Measurements from ENCODE around the gene MBD6.
"Not testable (repeated sequence)": the region's sequence is repeated elsewhere in the genome, so short reads cannot be mapped to it uniquely, and the experiment has no call there.

MBD6 gene

GRCh38 chr12:57513677-57514076, 8.9 kb upstream of the MBD6 start:
- not testable (repeated sequence) for DNase-seq (ENCODE audit: extremely low read depth in 1 of 2, low read depth in 1 of 2)

- DNase-seq (ENCODE audit: extremely low read depth in 1 of 2, low read depth in 1 of 2): not testable (repeated sequence)
Measured at GRCh38 chr12:57514246-57514645, 8.4 kb upstream of the MBD6 start.

GRCh38 chr12:57514720-57515407, 7.8 kb upstream of the MBD6 start:
- no peak for DNase-seq (ENCODE audit: extremely low read depth in 1 of 2, low read depth in 1 of 2)

GRCh38 chr12:57515408-57515933, 7.2 kb upstream of the MBD6 start:
- no peak for DNase-seq (ENCODE audit: extremely low read depth in 1 of 2, low read depth in 1 of 2)

GRCh38 chr12:57515934-57516541, 6.6 kb upstream of the MBD6 start:
- no peak for DNase-seq (ENCODE audit: extremely low read depth in 1 of 2, low read depth in 1 of 2)

- DNase-seq (ENCODE audit: extremely low read depth in 1 of 2, low read depth in 1 of 2): no peak
Measured at GRCh38 chr12:57516617-57517153, 5.9 kb upstream of the MBD6 start.

- no peak for DNase-seq (ENCODE audit: extremely low read depth in 1 of 2, low read depth in 1 of 2)
Measured at GRCh38 chr12:57517187-57517586, 5.4 kb upstream of the MBD6 start.

- not testable (repeated sequence) for DNase-seq (ENCODE audit: extremely low read depth in 1 of 2, low read depth in 1 of 2)
Measured at GRCh38 chr12:57517718-57518117, 4.9 kb upstream of the MBD6 start.

- no peak for DNase-seq (ENCODE audit: extremely low read depth in 1 of 2, low read depth in 1 of 2)
Measured at GRCh38 chr12:57518176-57518919, 4.3 kb upstream of the MBD6 start.

- no peak for DNase-seq (ENCODE audit: extremely low read depth in 1 of 2, low read depth in 1 of 2)
Measured at GRCh38 chr12:57518920-57519795, 3.5 kb upstream of the MBD6 start.

GRCh38 chr12:57519796-57520052, 2.9 kb upstream of the MBD6 start:
- DNase-seq (ENCODE audit: extremely low read depth in 1 of 2, low read depth in 1 of 2): no peak

- DNase-seq (ENCODE audit: extremely low read depth in 1 of 2, low read depth in 1 of 2): peak; percentile 99
Measured at GRCh38 chr12:57520053-57520818, 2.4 kb upstream of the MBD6 start, which contains the start of gene DDIT3. Gene DDIT3, minus strand, starts transcription at chr12:57520514. Its CDS starts 3,108 bp downstream, at chr12:57517406.

- DNase-seq (ENCODE audit: extremely low read depth in 1 of 2, low read depth in 1 of 2): no peak
Measured at GRCh38 chr12:57521525-57522010, 1.1 kb upstream of the MBD6 start.

- peak in 1 of 2 donors; percentile 28 for DNase-seq (ENCODE audit: extremely low read depth in 1 of 2, low read depth in 1 of 2)
Measured at GRCh38 chr12:57522887-57523705, 472 bp downstream of the MBD6 start.

- no peak for DNase-seq (ENCODE audit: extremely low read depth in 1 of 2, low read depth in 1 of 2)
Measured at GRCh38 chr12:57523706-57524614, 1.3 kb downstream of the MBD6 start.

- no peak for DNase-seq (ENCODE audit: extremely low read depth in 1 of 2, low read depth in 1 of 2)
Measured at GRCh38 chr12:57524814-57525614, 2.4 kb downstream of the MBD6 start.

All from activated CD8-positive, alpha-beta memory T cell treated with anti-CD3 and anti-CD28 coated beads for 1 hour (primary cell).